OCI-M1 (cell line): ENCODE data around the gene PAK1.
"Not testable (repeated sequence)": the region's sequence is repeated elsewhere in the genome, so short reads cannot be mapped to it uniquely, and the experiment has no call there.

Source experiments
- DNase-seq: peaks from one replicate; lab custom pipeline; 2025; lab: John Stamatoyannopoulos, UW

PAK1 gene

GRCh38 chr11:77402218-77402556, 71.7 kb downstream of the PAK1 start:
- DNase-seq = no peak

GRCh38 chr11:77401486-77402217, 72.2 kb downstream of the PAK1 start:
- DNase-seq = no peak

GRCh38 chr11:77400775-77401449, 73.0 kb downstream of the PAK1 start:
- DNase-seq = no peak

GRCh38 chr11:77400271-77400670, 73.6 kb downstream of the PAK1 start:
- no peak for DNase-seq

GRCh38 chr11:77397631-77398030, 76.3 kb downstream of the PAK1 start:
- DNase-seq = no peak

- DNase-seq = no peak
These were observed 77.0 kb downstream of the PAK1 start for GRCh38 chr11:77396911-77397310.

- DNase-seq = no peak
These were observed 77.6 kb downstream of the PAK1 start for GRCh38 chr11:77396305-77396704.

GRCh38 chr11:77395460-77396173, 78.3 kb downstream of the PAK1 start:
- DNase-seq = no peak

- no peak for DNase-seq
These were observed 81.1 kb downstream of the PAK1 start for GRCh38 chr11:77392842-77393241.

- DNase-seq = no peak
These were observed 86.2 kb downstream of the PAK1 start for GRCh38 chr11:77387701-77388100.

GRCh38 chr11:77386178-77386577, 87.7 kb downstream of the PAK1 start:
- DNase-seq = no peak

- not testable (repeated sequence) for DNase-seq
These were observed 88.6 kb downstream of the PAK1 start for GRCh38 chr11:77385255-77385771.

GRCh38 chr11:77384571-77384970, 89.3 kb downstream of the PAK1 start:
- DNase-seq = no peak

- DNase-seq = not testable (repeated sequence)
These were observed 90.5 kb downstream of the PAK1 start for GRCh38 chr11:77383349-77383748.

- peak; percentile 73 for DNase-seq
These were observed 91.9 kb downstream of the PAK1 start for GRCh38 chr11:77381729-77382665.

GRCh38 chr11:77379934-77380333, 94.0 kb downstream of the PAK1 start:
- DNase-seq = no peak

- DNase-seq = no peak
These were observed 94.6 kb downstream of the PAK1 start for GRCh38 chr11:77379253-77379652.

GRCh38 chr11:77377734-77378133, 96.2 kb downstream of the PAK1 start:
- no peak for DNase-seq

GRCh38 chr11:77375107-77375506, 98.8 kb downstream of the PAK1 start:
- no peak for DNase-seq

- DNase-seq = no peak
These were observed 99.3 kb downstream of the PAK1 start for GRCh38 chr11:77374611-77375031.

- DNase-seq = no peak
These were observed 99.8 kb downstream of the PAK1 start for GRCh38 chr11:77374108-77374507.

- DNase-seq = no peak
These were observed 101.2 kb downstream of the PAK1 start for GRCh38 chr11:77372726-77373125.
